Fibroblast of the aortic adventitia (primary cell): ENCODE measurements around the gene PMS1. TPM values are rescaled to one million over a fixed set of nuclear protein-coding genes. Genes with fewer than 3 reads are reported as not detected.
"Not testable (repeated sequence)": the region's sequence is repeated elsewhere in the genome, so short reads cannot be mapped to it uniquely, and the experiment has no call there.

Experiments
- DNase-seq: peaks from one replicate; pipeline ENCODE4 v3.0.0-alpha.2; 2010; ENCODE audit warnings: low read depth
- H3K4me3 ChIP-seq: 2 replicates; pipeline ENCODE4 v1.5.1; 2011; ENCODE audit warnings: low read depth, mild to moderate bottlenecking, control low read depth, low read length, moderate library complexity
- CTCF ChIP-seq: IDR thresholded peaks from 2 replicates; pipeline ENCODE4 v1.5.1; 2011; ENCODE audit warnings: mild to moderate bottlenecking, low read length, control low read depth, inconsistent platforms; ENCODE audit not compliant: insufficient read depth
- total RNA-seq: library from RNA; depleted of rRNA; stranded (reverse); fragments of >200 nt; gene quantifications from 2 replicates; pipeline ENCODE4 v1.2.3, GENCODE V29; 2012; ENCODE audit warnings: low replicate concordance

PMS1 gene
- total RNA-seq, 1 donor: 27.0 TPM

DNA sequence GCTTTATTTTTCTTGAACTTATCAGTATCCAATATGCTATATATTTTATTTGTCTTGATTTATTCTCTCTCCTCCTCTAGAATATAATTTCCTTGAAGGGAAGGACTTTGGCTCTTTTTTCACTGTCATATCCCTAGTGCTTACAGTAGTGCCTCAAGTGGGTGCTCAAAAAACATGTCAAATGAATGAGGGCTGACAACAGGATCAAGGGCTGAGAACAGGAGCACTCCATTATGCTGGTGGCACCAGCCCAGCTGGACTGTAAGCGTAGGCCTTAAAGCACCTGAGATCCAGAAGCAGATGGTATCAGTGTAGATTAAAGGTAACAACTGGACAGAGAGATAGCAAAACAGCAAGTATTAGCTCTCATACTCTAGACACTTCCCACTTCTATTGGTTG lies 46.3 kb downstream of the PMS1 start:
- no peak for DNase-seq
- no peak for TF ChIP-seq CTCF
- H3K4me3 ChIP-seq: no peak overlapping the region

DNA sequence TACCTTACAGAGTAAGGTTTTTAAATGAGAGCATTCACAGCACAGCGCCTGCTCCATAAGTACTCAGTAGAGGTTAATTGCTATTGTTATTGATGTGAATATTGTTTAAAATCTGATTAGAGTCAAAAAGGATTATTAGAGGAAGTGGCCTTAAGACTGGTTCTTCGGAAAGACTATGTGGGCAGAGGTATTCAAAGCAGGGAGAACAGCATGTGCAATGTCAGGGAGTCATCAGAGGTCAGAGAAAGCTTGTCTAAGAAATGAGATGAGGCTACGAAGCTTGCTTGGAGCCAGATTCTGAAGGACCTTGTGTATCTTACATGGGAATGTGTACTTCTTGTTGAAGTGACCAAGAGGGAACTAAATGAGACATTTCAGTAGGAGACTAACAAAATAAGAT lies 49.8 kb downstream of the PMS1 start:
- no peak for TF ChIP-seq CTCF
- H3K4me3 ChIP-seq: no peak overlapping the region
- DNase-seq: no peak

- H3K4me3 ChIP-seq, DNase-seq: not testable (repeated sequence)
Observed at GRCh38 chr2:189834642-189835041, 50.4 kb downstream of the PMS1 start.

GRCh38 chr2:189835855-189836558 lies 51.8 kb downstream of the PMS1 start:
- DNase-seq: peak; percentile 34
- H3K4me3 ChIP-seq: no peak overlapping the region
- TF ChIP-seq CTCF: no peak

DNA sequence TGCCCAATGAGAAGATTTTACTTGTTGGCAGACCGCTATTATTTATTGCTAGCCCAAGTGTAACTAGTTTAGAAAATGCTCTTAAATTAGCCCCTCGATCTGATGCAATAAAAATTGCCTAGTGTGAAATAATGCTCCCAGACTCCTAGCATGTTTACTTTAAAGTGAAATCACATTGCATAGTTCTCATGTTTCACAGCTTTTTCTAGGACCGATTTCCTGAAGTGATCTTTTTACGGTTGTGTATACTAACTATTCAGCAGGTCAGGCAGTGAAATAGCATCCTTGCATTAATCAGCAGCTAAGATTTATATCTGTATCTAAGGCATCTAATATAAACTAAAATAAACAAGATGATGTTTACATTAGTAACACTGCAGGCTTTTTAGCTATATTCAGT lies 52.4 kb downstream of the PMS1 start:
- no peak overlapping the region for H3K4me3 ChIP-seq
- no peak for TF ChIP-seq CTCF
- DNase-seq: peak; percentile 93

DNA sequence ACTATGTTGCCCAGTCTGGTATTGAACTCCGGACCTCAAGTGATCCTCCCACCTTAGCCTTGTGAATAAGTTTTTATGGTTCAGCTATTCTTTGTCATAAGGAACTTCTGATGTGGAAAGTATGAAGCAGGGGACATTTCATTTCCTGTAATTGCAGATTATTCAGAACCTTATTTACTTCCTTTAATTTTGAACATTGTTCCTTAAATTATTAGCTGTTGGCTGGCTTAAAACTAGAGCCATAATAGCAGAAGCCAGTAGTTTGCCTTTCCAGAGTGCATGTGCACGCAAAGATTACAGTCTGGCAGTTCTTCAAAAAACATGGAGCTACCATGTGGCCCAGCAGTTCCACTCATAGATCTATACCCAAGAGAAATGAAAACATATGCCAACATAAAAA lies 53.1 kb downstream of the PMS1 start:
- TF ChIP-seq CTCF: no peak
- no peak for DNase-seq
- no peak overlapping the region for H3K4me3 ChIP-seq

DNA sequence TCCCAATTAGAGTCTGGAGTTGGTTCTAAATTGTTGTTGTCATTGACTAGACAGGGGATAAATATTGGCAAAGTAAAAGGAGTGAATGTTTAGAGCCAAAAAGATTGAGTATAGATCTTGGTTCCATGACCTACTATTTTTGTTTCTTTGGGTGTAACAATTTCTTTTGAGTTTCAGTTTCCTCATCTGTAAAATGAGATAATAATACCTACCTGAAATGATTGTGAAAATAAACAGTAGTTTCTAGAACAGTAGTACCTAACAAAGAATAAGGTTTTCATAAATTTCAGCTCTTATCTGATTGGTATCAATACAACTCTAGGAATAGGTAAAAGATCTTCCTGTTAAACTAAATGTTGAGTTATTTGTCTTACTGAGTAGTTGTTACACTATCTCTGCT lies 56.8 kb downstream of the PMS1 start:
- H3K4me3 ChIP-seq: no peak overlapping the region
- TF ChIP-seq CTCF: no peak
- DNase-seq: no peak
